K562 (cell line): ENCODE measurements around the gene STEEP1. TPM values are rescaled to one million over a fixed set of nuclear protein-coding genes. Genes with fewer than 3 reads are reported as not detected.
A peak's percentile ranks its signal among the peaks of the same experiment; 100 is the strongest.
"Not testable (repeated sequence)": the region's sequence is repeated elsewhere in the genome, so short reads cannot be mapped to it uniquely, and the experiment has no call there.

Experiments used
- ATAC-seq: fragments of 200-7000 bp; cut with Tn5 transposase; 3 replicates; pipeline ENCODE4 v1.9.1; 2020; ENCODE audit warnings: moderate library complexity
- BruUV-seq: library from RNA; stranded (reverse); fragments of 400-500 nt; replicated peaks from 2 replicates; lab custom pipeline; 2021; lab: Mats Ljungman, UMichigan
- CTCF ChIA-PET: fragments of 300-600 bp; formaldehyde crosslinking; extraction: SDS; loops from one replicate; lab custom pipeline; 2021; ENCODE audit warnings: low intra/inter-chr PET ratio; lab: Yijun Ruan, JAX
- POLR2A ChIA-PET: fragments of 300-600, 350-650 bp; sonication (Branson Sonifier 250); formaldehyde crosslinking; extraction: SDS; loops from one replicate; lab custom pipeline; 2021; ENCODE audit warnings: antibody characterized with exemption, inconsistent platforms; lab: Yijun Ruan, JAX
- DNase-seq, 4 experiments: peaks; one replicate each; pipeline versions ENCODE4 v3.0.0 to v3.0.0-alpha.2; 2011 to 2018; ENCODE audit warnings: low spot score in 3 of 4, mixed read lengths in 3 of 4; ENCODE audit errors: extremely low read depth in 1 of 4
- FAIRE-seq: peaks from 2 replicates; lab custom pipeline; 2011; peaks lifted over from hg19 to GRCh38; lab: Jason Lieb, UNC
- H2AFZ ChIP-seq: 2 replicates; pipeline ENCODE4 v1.6.0; 2011; ENCODE audit warnings: low read depth, low read length, control low read depth, inconsistent platforms
- H3K27ac ChIP-seq: fragments of 200-600 bp; 3 replicates; pipeline ENCODE4 v1.8.0; 2011; ENCODE audit warnings: low read depth, mild to moderate bottlenecking, control low read depth, inconsistent platforms, low read length, moderate library complexity, mixed read lengths; ENCODE audit errors: extremely low read depth
- H3K27me3 ChIP-seq, 2 experiments: fragments of 300-600 bp in 1 of 2; 2 replicates in 1 of 2; 3 replicates in 1 of 2; pipeline versions ENCODE4 v1.6.0 to v1.8.0; 2011; ENCODE audit warnings: inconsistent platforms in 2 of 2, low read length in 2 of 2, mild to moderate bottlenecking in 1 of 2, mixed read lengths in 1 of 2, moderate library complexity in 1 of 2; ENCODE audit not compliant: control insufficient read depth in 2 of 2, insufficient read depth in 2 of 2
- H3K36me3 ChIP-seq: fragments of 300-600 bp; 3 replicates; pipeline ENCODE4 v1.8.0; 2011; ENCODE audit warnings: mild to moderate bottlenecking, low read length, inconsistent platforms; ENCODE audit not compliant: control insufficient read depth, insufficient read depth
- H3K4me1 ChIP-seq, 2 experiments: fragments of 200-600 bp in 1 of 2; replicated peaks in 1 of 2; 2 replicates in 1 of 2; 3 replicates in 1 of 2; pipeline versions ENCODE4 v1.5.1 to v1.8.0; 2011; ENCODE audit warnings: inconsistent platforms in 2 of 2, low read length in 2 of 2, mild to moderate bottlenecking in 1 of 2, mixed read lengths in 1 of 2, moderate library complexity in 1 of 2; ENCODE audit not compliant: control insufficient read depth in 2 of 2, insufficient read depth in 2 of 2
- H3K4me2 ChIP-seq: 2 replicates; pipeline ENCODE4 v1.6.1; 2011; ENCODE audit warnings: low read length, control low read depth, inconsistent platforms, mixed read lengths; ENCODE audit not compliant: insufficient read depth
- H3K4me3 ChIP-seq: fragments of 200-600 bp; sonication (generic), shearing (Covaris generic); 2 replicates; pipeline ENCODE4 v1.5.1; 2016; ENCODE audit warnings: control low read depth, inconsistent platforms
- H3K79me2 ChIP-seq: fragments of 200-600 bp; 3 replicates; pipeline ENCODE4 v1.8.0; 2011; ENCODE audit warnings: low read length, inconsistent platforms; ENCODE audit not compliant: control insufficient read depth, insufficient read depth
- H3K9ac ChIP-seq, 2 experiments: 2 replicates each; pipeline versions ENCODE4 v1.6.0 to v1.6.1; 2011; ENCODE audit warnings: low read depth in 2 of 2, low read length in 2 of 2, control low read depth in 1 of 2, inconsistent platforms in 1 of 2, mild to moderate bottlenecking in 1 of 2, mixed read lengths in 1 of 2; ENCODE audit not compliant: insufficient read depth in 1 of 2
- H3K9me1 ChIP-seq: one replicate; pipeline ENCODE4 v1.6.0; 2011; ENCODE audit warnings: inconsistent platforms, mild to moderate bottlenecking, low read length, moderate library complexity; ENCODE audit not compliant: control insufficient read depth, insufficient read depth
- H3K9me3 ChIP-seq: replicated peaks from 2 replicates; pipeline ENCODE4 v1.5.1; 2011; ENCODE audit warnings: low read depth, low read length, inconsistent platforms; ENCODE audit not compliant: control insufficient read depth, insufficient read depth
- H4K20me1 ChIP-seq: replicated peaks from 2 replicates; pipeline ENCODE4 v1.6.1; 2011; ENCODE audit warnings: low read length, inconsistent platforms, mixed read lengths; ENCODE audit not compliant: control insufficient read depth, insufficient read depth
- CTCF ChIP-seq, 3 experiments: IDR thresholded peaks in 2 of 3; conservative IDR thresholded peaks in 1 of 3; 2 replicates each; pipeline ENCODE4 v1.5.1; 2011 to 2012; ENCODE audit warnings: low read length in 3 of 3, mild to moderate bottlenecking in 3 of 3, control low read depth in 2 of 3, improper control_type of control experiment in 1 of 3, inconsistent platforms in 1 of 3, low read depth in 1 of 3, mixed read lengths in 1 of 3, moderate library complexity in 1 of 3; ENCODE audit not compliant: insufficient read depth in 2 of 3
- MLLT1 ChIP-seq, 2 experiments: fragments of 450-650 bp; IDR thresholded peaks; 2 replicates each; pipeline ENCODE4 v1.6.1; 2016
- WGBS: fragments of 100-300 bp; shearing (Covaris generic); methylation state at CpG from one replicate; pipeline ENCODE4 v1.1.6; 2016; ENCODE audit warnings: low coverage, mixed read lengths; ENCODE audit not compliant: insufficient coverage; ENCODE audit errors: missing lambda C conversion rate; 5-methylcytosine and 5-hydroxymethylcytosine counted together
- in situ Hi-C: fragments of 300-500 bp; cut with MboI; formaldehyde crosslinking; loops from 4 replicates; pipeline ENCODE4 v1.15.0; 2018; ENCODE audit warnings: inconsistent platforms, mixed read lengths
- intact Hi-C: fragments of 100-400 bp; cut with micrococcal nuclease; formaldehyde crosslinking; loops from 2 replicates; pipeline ENCODE4 v1.14.2; 2022
- polyA plus RNA-seq, 8 experiments: library from polyadenylated mRNA; depleted of rRNA in 4 of 8; stranded (reverse) in 5 of 8; unstranded in 3 of 8; fragments of >200 nt; fragmentation: Nextera tagmentation in 2 of 8; fragmentation: Illumina TruSeq in 1 of 8; extraction: Ambion mirVana in 2 of 8; extraction: Trizol in 1 of 8; gene quantifications; 2 replicates each; pipeline versions ENCODE4 v1.2.1 to v1.2.3, GENCODE V29; 2011 to 2014; ENCODE audit warnings: inconsistent platforms in 1 of 8, missing spikeins in 1 of 8
- total RNA-seq, 7 experiments: library from RNA; depleted of rRNA in 6 of 7; stranded (reverse); fragments of >200 nt in 6 of 7; fragmentation: Illumina TruSeq in 2 of 7; extraction: Trizol in 2 of 7; gene quantifications; 2 replicates each; pipeline versions ENCODE4 v1.2.1 to v1.2.3, GENCODE V29; 2011 to 2021; ENCODE audit warnings: low replicate concordance in 1 of 7

STEEP1 gene
- total and polyA plus RNA-seq, 9 of the 15 experiments (the other 6 are each of a cell fraction or from before 2014, with no cell fraction given) = 15.0 to 73.7 (median 40.3) TPM

- intact Hi-C loops = no loop called here
- Histone ChIP-seq H3K9ac (no peak overlapping the region; a peak in 1 of 4 replicates), H3K4me1 (no peaks in the 10 kb centered on the region; a peak in 1 of 5 replicates), H3K27ac (no peak overlapping the region), H4K20me1 (no peaks in the 10 kb centered on the region), H3K9me3 (no peaks in the 10 kb centered on the region), H3K36me3 (no peaks in the 10 kb centered on the region), H3K9me1 (no peaks in the 10 kb centered on the region), H3K27me3 (no peaks in the 10 kb centered on the region; a peak in 1 of 5 replicates), H3K4me2 (no peak overlapping the region), H3K79me2 (no peaks in the 10 kb centered on the region), H3K4me3 (no peak overlapping the region), H2AFZ (no peak overlapping the region)
- in situ Hi-C loops = no loop called here
- FAIRE-seq (no peak), DNase-seq (no peak), ATAC-seq (peak; percentile 44; the same call in 1 of the 3 replicates)
- ChIA-PET CTCF (no interaction called here), POLR2A (interaction anchor here (1.6 kb wide), 1 partner anchor 23 kb away, joined by 3 read pairs; no protein-coding TSS in a partner anchor)
- TF ChIP-seq MLLT1 (IDR thresholded peaks at IDR 0.05) (no peak), CTCF (IDR thresholded peaks at IDR 0.05 in 2 of 3, conservative IDR thresholded peaks at IDR 0.05 in 1 of 3; ENCODE audit: insufficient read depth in 2 of 3, low read depth in 1 of 3, low read length in 3 of 3) (0 out of 6 replicates have a peak, but pooled peaks of 1 of the 3 experiments have one; percentile 10)
- BruUV-seq = no TSS peak
- WGBS = 31% methylated on average over 10 of the region's 10 CpGs
Measured at GRCh38 chrX:119495734-119496726, 69.2 kb downstream of the STEEP1 start.

- H3K4me3 ChIP-seq, in situ Hi-C loops, H3K9me3 ChIP-seq, H2AFZ ChIP-seq, DNase-seq, CTCF ChIA-PET, H3K9me1 ChIP-seq, H4K20me1 ChIP-seq, FAIRE-seq, ATAC-seq, intact Hi-C loops, BruUV-seq, H3K4me1 ChIP-seq, H3K9ac ChIP-seq, H3K79me2 ChIP-seq, H3K36me3 ChIP-seq, H3K4me2 ChIP-seq, H3K27me3 ChIP-seq, H3K27ac ChIP-seq: not testable (repeated sequence)
- POLR2A ChIA-PET = interaction anchor here (0.6 to 1.3 kb wide), 4 partner anchors 10 to 26 kb away, joined by 3 to 4 read pairs (median 3); partner anchors contain the start of gene SLC25A5
- WGBS = 44% methylated on average over 8 of the region's 10 CpGs
Measured at GRCh38 chrX:119493851-119494495, 71.2 kb downstream of the STEEP1 start.
